Chondrocyte (in vitro differentiated cells): Measurements from ENCODE around the gene DOK7. TPM values are rescaled to one million over a fixed set of nuclear protein-coding genes. Genes with fewer than 3 reads are reported as not detected.

Source experiments
- DNase-seq: peaks from one replicate; pipeline ENCODE4 v3.0.0; 2021; ENCODE audit warnings: mixed read lengths, low spot score
- H3K27ac Mint-ChIP-seq: one replicate; pipeline ENCODE4 v1.8.0; 2021; ENCODE audit warnings: mild to moderate bottlenecking, moderate library complexity, mixed read lengths; ENCODE audit not compliant: unreplicated experiment
- H3K27me3 Mint-ChIP-seq: 2 replicates; pipeline ENCODE4 v1.8.0; 2021; ENCODE audit warnings: low read depth, mixed read lengths
- H3K36me3 Mint-ChIP-seq: 2 replicates; pipeline ENCODE4 v1.8.0; 2021; ENCODE audit warnings: low read depth, mixed read lengths
- H3K4me1 Mint-ChIP-seq: 2 replicates; pipeline ENCODE4 v1.8.0; 2021; ENCODE audit warnings: low read depth, mild to moderate bottlenecking, mixed read lengths
- H3K4me3 Mint-ChIP-seq: one replicate; pipeline ENCODE4 v1.8.0; 2021; ENCODE audit warnings: mild to moderate bottlenecking, moderate library complexity, mixed read lengths; ENCODE audit not compliant: unreplicated experiment
- H3K9me3 Mint-ChIP-seq: 2 replicates; pipeline ENCODE4 v1.8.0; 2021; ENCODE audit warnings: low read depth, mixed read lengths
- CTCF ChIP-seq: fragments of 200-600 bp; sonication (generic); IDR thresholded peaks from 2 replicates; pipeline ENCODE4 v1.5.0; 2021; ENCODE audit warnings: antibody characterized with exemption, mild to moderate bottlenecking, moderate library complexity
- total RNA-seq: library from RNA; stranded (reverse); gene quantifications from 3 replicates; pipeline ENCODE4 v1.2.1, GENCODE V29; 2021

The DOK7 gene
- total RNA-seq, 1 donor from 2014 or later = 0.37 TPM

- Mint-ChIP-seq H3K4me1 (no peaks in the 10 kb centered on the region), H3K27me3 (no peaks in the 10 kb centered on the region), H3K4me3 (no peak overlapping the region)
These were observed 54.8 kb downstream of the DOK7 start for GRCh38 chr4:3517731-3518510.

GRCh38 chr4:3518511-3518880, 55.4 kb downstream of the DOK7 start:
- TF ChIP-seq CTCF = no peak
- no peak overlapping the region for H3K4me3 Mint-ChIP-seq
- no peaks in the 10 kb centered on the region for H3K9me3 Mint-ChIP-seq
- peaks cover 23% of the 10 kb centered on the region for H3K36me3 Mint-ChIP-seq
- no peak overlapping the region for H3K27ac Mint-ChIP-seq
- H3K27me3 Mint-ChIP-seq = no peaks in the 10 kb centered on the region
- peak; percentile 86 for DNase-seq
- H3K4me1 Mint-ChIP-seq = no peaks in the 10 kb centered on the region

More at GRCh38 chr4:3517731-3518510, 54.8 kb downstream of the DOK7 start:
- TF ChIP-seq CTCF = no peak
- Mint-ChIP-seq H3K9me3 (no peaks in the 10 kb centered on the region), H3K36me3 (peaks cover 23% of the 10 kb centered on the region), H3K27ac (no peak overlapping the region)
- peak; percentile 80 for DNase-seq

- DNase-seq = peak; percentile 75
- H3K27ac Mint-ChIP-seq = no peak overlapping the region
These were observed 55.8 kb downstream of the DOK7 start for GRCh38 chr4:3518941-3519340.

GRCh38 chr4:3519468-3520264, 56.6 kb downstream of the DOK7 start:
- no peak for TF ChIP-seq CTCF
- no peaks in the 10 kb centered on the region for H3K4me1 Mint-ChIP-seq
- H3K4me3 Mint-ChIP-seq = no peak overlapping the region
- H3K27ac Mint-ChIP-seq = no peak overlapping the region
- peak; percentile 50 for DNase-seq
- no peaks in the 10 kb centered on the region for H3K9me3 Mint-ChIP-seq
- H3K36me3 Mint-ChIP-seq = peaks cover 23% of the 10 kb centered on the region
- no peaks in the 10 kb centered on the region for H3K27me3 Mint-ChIP-seq

More at GRCh38 chr4:3518941-3519340, 55.8 kb downstream of the DOK7 start:
- H3K27me3 Mint-ChIP-seq = no peaks in the 10 kb centered on the region
- no peaks in the 10 kb centered on the region for H3K4me1 Mint-ChIP-seq
- H3K36me3 Mint-ChIP-seq = peaks cover 24% of the 10 kb centered on the region
- no peak for TF ChIP-seq CTCF
- no peaks in the 10 kb centered on the region for H3K9me3 Mint-ChIP-seq
- no peak overlapping the region for H3K4me3 Mint-ChIP-seq

- H3K4me3 Mint-ChIP-seq = no peak overlapping the region
- TF ChIP-seq CTCF = no peak
- no peak overlapping the region for H3K27ac Mint-ChIP-seq
- H3K4me1 Mint-ChIP-seq = no peaks in the 10 kb centered on the region
- H3K27me3 Mint-ChIP-seq = no peaks in the 10 kb centered on the region
- peaks cover 24% of the 10 kb centered on the region for H3K36me3 Mint-ChIP-seq
- no peaks in the 10 kb centered on the region for H3K9me3 Mint-ChIP-seq
- peak; percentile 54 for DNase-seq
These were observed 57.2 kb downstream of the DOK7 start for GRCh38 chr4:3520276-3520675.
